ENCODE measurements around the gene STPG2.

GRCh38 chr4:98102660-98103059 is 40.6 kb downstream of the STPG2 start:
- TF ChIP-seq CTCF (IDR thresholded peaks at IDR 0.05): no peak
- TF ChIP-seq POLR2A (IDR thresholded peaks at IDR 0.05): no peak
- no peak for TF ChIP-seq POLR2AphosphoS5 (IDR thresholded peaks at IDR 0.05)

All from transverse colon (tissue), 4 donors.